OCI-LY3 (cell line): ENCODE results near the gene HYCC1.

ENCODE experiments used
- H2AFZ ChIP-seq: fragments of 200-600, 300-600 bp; shearing (Covaris generic); 2 replicates; pipeline ENCODE4 v1.6.0; 2014; ENCODE audit warnings: antibody characterized with exemption, low read depth, low read length
- H3K27ac ChIP-seq: fragments of 200-600, 300-600 bp; sonication (generic); 2 replicates; pipeline ENCODE4 v1.5.1; 2014; ENCODE audit warnings: mild to moderate bottlenecking, low read length, moderate library complexity, mixed read lengths
- H3K27me3 ChIP-seq: fragments of 200-600, 300-600 bp; sonication (generic); 2 replicates; pipeline ENCODE4 v1.6.1; 2014; ENCODE audit warnings: low read depth, low read length, mixed read lengths
- H3K36me3 ChIP-seq: fragments of 200-600, 300-600 bp; sonication (generic); replicated peaks from 2 replicates; pipeline ENCODE3; 2014; ENCODE audit warnings: low read depth, low read length, mixed read lengths
- H3K4me1 ChIP-seq: fragments of 300-600, 200-600 bp; sonication (generic); 2 replicates; pipeline ENCODE4 v1.6.1; 2014; ENCODE audit warnings: low read length, mixed read lengths
- H3K4me2 ChIP-seq: fragments of 200-600, 300-600 bp; sonication (generic); 2 replicates; pipeline ENCODE4 v1.6.1; 2014; ENCODE audit warnings: low read length, mixed read lengths
- H3K4me3 ChIP-seq: fragments of 300-600, 200-600 bp; sonication (generic); 2 replicates; pipeline ENCODE4 v1.5.1; 2014; ENCODE audit warnings: antibody characterized with exemption, mild to moderate bottlenecking, low read length, moderate library complexity
- H3K79me2 ChIP-seq: fragments of 300-600, 200-600 bp; shearing (Covaris generic); 2 replicates; pipeline ENCODE4 v1.6.1; 2014; ENCODE audit warnings: mild to moderate bottlenecking, low read length, mixed read lengths
- H3K9ac ChIP-seq: fragments of 300-600, 200-600 bp; shearing (Covaris generic); 2 replicates; pipeline ENCODE4 v1.6.0; 2014; ENCODE audit warnings: mild to moderate bottlenecking, low read length, moderate library complexity
- H3K9me3 ChIP-seq: fragments of 200-600, 300-600 bp; shearing (Covaris generic); 2 replicates; pipeline ENCODE4 v1.6.1; 2014; ENCODE audit warnings: low read length, mixed read lengths; ENCODE audit not compliant: insufficient read depth
- H4K20me1 ChIP-seq: fragments of 200-600, 300-600 bp; sonication (generic); 2 replicates; pipeline ENCODE4 v1.6.1; 2016; ENCODE audit warnings: low read length, mixed read lengths; ENCODE audit not compliant: insufficient read depth
- CTCF ChIP-seq: fragments of 200-600, 300-600 bp; sonication (generic); IDR thresholded peaks from 2 replicates; pipeline ENCODE4 v1.5.1; 2014; ENCODE audit warnings: antibody characterized with exemption, low read length, low read depth
- EZH2phosphoT487 ChIP-seq: fragments of 200-600 bp; shearing (Covaris generic); IDR thresholded peaks from 2 replicates; pipeline ENCODE4 v1.6.1; 2018; ENCODE audit warnings: antibody characterized with exemption, mixed run types, low read depth

HYCC1 gene

GRCh38 chr7:22990588-22990949 is 23.4 kb downstream of the HYCC1 start:
- Histone ChIP-seq H2AFZ (no peak overlapping the region), H3K4me2 (no peak overlapping the region), H3K9ac (no peak overlapping the region), H3K4me1 (peaks cover 10% of the 10 kb centered on the region), H3K79me2 (no peaks in the 10 kb centered on the region; the same call in 1 of the 2 replicates), H3K9me3 (no peaks in the 10 kb centered on the region), H3K27me3 (no peaks in the 10 kb centered on the region), H3K27ac (no peak overlapping the region), H3K36me3 (no peaks in the 10 kb centered on the region), H3K4me3 (no peak overlapping the region), H4K20me1 (peaks cover 6% of the 10 kb centered on the region; the same call in 1 of the 2 replicates)
- TF ChIP-seq CTCF, result no peak
- no peak for TF ChIP-seq EZH2phosphoT487

GRCh38 chr7:22989643-22990587 is 24.0 kb downstream of the HYCC1 start:
- H3K27ac ChIP-seq, result no peak overlapping the region
- no peak overlapping the region for H3K4me2 ChIP-seq
- no peaks in the 10 kb centered on the region for H3K27me3 ChIP-seq
- peaks cover 10% of the 10 kb centered on the region for H3K4me1 ChIP-seq
- H3K4me3 ChIP-seq, result no peak overlapping the region
- TF ChIP-seq EZH2phosphoT487, result no peak
- TF ChIP-seq CTCF, result no peak
- no peaks in the 10 kb centered on the region; the same call in 1 of the 2 replicates for H3K79me2 ChIP-seq
- H3K9me3 ChIP-seq, result no peaks in the 10 kb centered on the region
- no peak overlapping the region for H3K9ac ChIP-seq
- H2AFZ ChIP-seq, result no peak overlapping the region
- peaks cover 6% of the 10 kb centered on the region; the same call in 1 of the 2 replicates for H4K20me1 ChIP-seq
- H3K36me3 ChIP-seq, result no peaks in the 10 kb centered on the region

- Histone ChIP-seq H3K9me3 (no peaks in the 10 kb centered on the region), H3K4me1 (no peaks in the 10 kb centered on the region), H3K36me3 (no peaks in the 10 kb centered on the region), H3K27ac (no peak overlapping the region), H4K20me1 (no peaks in the 10 kb centered on the region), H3K4me3 (no peak overlapping the region), H3K79me2 (no peaks in the 10 kb centered on the region), H3K27me3 (no peaks in the 10 kb centered on the region), H3K4me2 (no peak overlapping the region), H3K9ac (no peak overlapping the region), H2AFZ (no peak overlapping the region)
- TF ChIP-seq CTCF, result no peak
Observed at GRCh38 chr7:22985436-22985835, 28.5 kb downstream of the HYCC1 start.

GRCh38 chr7:22983257-22983855 is 30.6 kb downstream of the HYCC1 start:
- no peak overlapping the region for H3K4me3 ChIP-seq
- no peak for TF ChIP-seq EZH2phosphoT487
- TF ChIP-seq CTCF, result no peak

More at GRCh38 chr7:22983257-22983855, 30.6 kb downstream of the HYCC1 start:
- no peaks in the 10 kb centered on the region for H3K36me3 ChIP-seq
- no peak overlapping the region for H3K9ac ChIP-seq
- no peak overlapping the region for H3K27ac ChIP-seq
- H3K27me3 ChIP-seq, result no peaks in the 10 kb centered on the region
- no peaks in the 10 kb centered on the region for H3K4me1 ChIP-seq
- no peaks in the 10 kb centered on the region for H3K9me3 ChIP-seq
- H2AFZ ChIP-seq, result no peak overlapping the region
- no peaks in the 10 kb centered on the region for H3K79me2 ChIP-seq
- H4K20me1 ChIP-seq, result no peaks in the 10 kb centered on the region
- H3K4me2 ChIP-seq, result no peak overlapping the region
